ENCODE data around the gene ABLIM1. TPM values are rescaled to one million over a fixed set of nuclear protein-coding genes. Genes with fewer than 3 reads are reported as not detected.

ABLIM1 gene
- total RNA-seq, 1 donor from 2014 or later = 30.2 TPM

- H3K4me3 ChIP-seq (ENCODE audit: low read depth, low read length) = no peak overlapping the region
- no peak for DNase-seq (ENCODE audit: low read depth)
- TF ChIP-seq CTCF (conservative IDR thresholded peaks at IDR 0.05; ENCODE audit: low read depth, low read length) = no peak
These were observed 230.8 kb downstream of the ABLIM1 start for GRCh38 chr10:114427124-114427852.

GRCh38 chr10:114426476-114426875 is 231.6 kb downstream of the ABLIM1 start:
- H3K4me3 ChIP-seq (ENCODE audit: low read depth, low read length) = no peak overlapping the region
- no peak for DNase-seq (ENCODE audit: low read depth)
- no peak for TF ChIP-seq CTCF (conservative IDR thresholded peaks at IDR 0.05; ENCODE audit: low read depth, low read length)

- no peak for DNase-seq (ENCODE audit: low read depth)
- no peak overlapping the region for H3K4me3 ChIP-seq (ENCODE audit: low read depth, low read length)
- no peak for TF ChIP-seq CTCF (conservative IDR thresholded peaks at IDR 0.05; ENCODE audit: low read depth, low read length)
These were observed 237.1 kb downstream of the ABLIM1 start for GRCh38 chr10:114420811-114421485.

- no peak overlapping the region for H3K4me3 ChIP-seq (ENCODE audit: low read depth, low read length)
- TF ChIP-seq CTCF (conservative IDR thresholded peaks at IDR 0.05; ENCODE audit: low read depth, low read length) = no peak
- no peak for DNase-seq (ENCODE audit: low read depth)
These were observed 240.0 kb downstream of the ABLIM1 start for GRCh38 chr10:114418109-114418508.

- H3K4me3 ChIP-seq (ENCODE audit: low read depth, low read length) = no peak overlapping the region
- no peak for TF ChIP-seq CTCF (conservative IDR thresholded peaks at IDR 0.05; ENCODE audit: low read depth, low read length)
- peak; percentile 84 for DNase-seq (ENCODE audit: low read depth)
These were observed 244.9 kb downstream of the ABLIM1 start for GRCh38 chr10:114412907-114413797.

GRCh38 chr10:114408968-114409444 is 249.1 kb downstream of the ABLIM1 start:
- no peak overlapping the region for H3K4me3 ChIP-seq (ENCODE audit: low read depth, low read length)
- no peak for TF ChIP-seq CTCF (conservative IDR thresholded peaks at IDR 0.05; ENCODE audit: low read depth, low read length)
- no peak for DNase-seq (ENCODE audit: low read depth)
